PC-9 (cell line): ENCODE data around the gene ZBTB43.

Source experiments
- EZH2 ChIP-seq: fragments of 200-600 bp; sonication (generic); IDR thresholded peaks from 2 replicates; pipeline ENCODE4 v1.8.0; 2017; ENCODE audit warnings: antibody characterized with exemption, low read depth
- TF ChIP-seq, protein P1 (sequence below): fragments of 200-600 bp; sonication (generic); conservative IDR thresholded peaks from 2 replicates; pipeline ENCODE4 v1.6.1; 2017; ENCODE audit warnings: mixed run types, antibody characterized with exemption, mild to moderate bottlenecking, moderate library complexity

DNA sequence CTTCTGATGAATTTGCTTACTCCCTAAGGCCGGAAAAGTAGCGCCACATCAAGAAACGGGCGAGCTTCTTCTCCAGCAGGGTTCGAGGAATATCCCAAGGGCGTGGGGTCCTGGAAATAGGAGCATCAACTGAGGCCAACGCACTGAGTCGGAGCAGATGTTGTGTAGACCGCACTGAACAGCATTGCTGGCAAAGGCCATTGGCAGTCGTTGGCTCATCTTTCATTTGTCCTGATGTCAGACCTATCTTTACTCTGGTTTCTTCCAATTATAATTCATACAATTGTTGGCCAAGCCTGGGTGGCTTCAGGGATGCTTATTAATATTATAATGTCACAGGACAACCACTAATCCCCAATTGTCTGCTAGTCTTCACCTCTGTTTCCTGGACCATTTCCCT, 82.1 kb downstream of the ZBTB43 start:
- TF ChIP-seq, protein P1, sequence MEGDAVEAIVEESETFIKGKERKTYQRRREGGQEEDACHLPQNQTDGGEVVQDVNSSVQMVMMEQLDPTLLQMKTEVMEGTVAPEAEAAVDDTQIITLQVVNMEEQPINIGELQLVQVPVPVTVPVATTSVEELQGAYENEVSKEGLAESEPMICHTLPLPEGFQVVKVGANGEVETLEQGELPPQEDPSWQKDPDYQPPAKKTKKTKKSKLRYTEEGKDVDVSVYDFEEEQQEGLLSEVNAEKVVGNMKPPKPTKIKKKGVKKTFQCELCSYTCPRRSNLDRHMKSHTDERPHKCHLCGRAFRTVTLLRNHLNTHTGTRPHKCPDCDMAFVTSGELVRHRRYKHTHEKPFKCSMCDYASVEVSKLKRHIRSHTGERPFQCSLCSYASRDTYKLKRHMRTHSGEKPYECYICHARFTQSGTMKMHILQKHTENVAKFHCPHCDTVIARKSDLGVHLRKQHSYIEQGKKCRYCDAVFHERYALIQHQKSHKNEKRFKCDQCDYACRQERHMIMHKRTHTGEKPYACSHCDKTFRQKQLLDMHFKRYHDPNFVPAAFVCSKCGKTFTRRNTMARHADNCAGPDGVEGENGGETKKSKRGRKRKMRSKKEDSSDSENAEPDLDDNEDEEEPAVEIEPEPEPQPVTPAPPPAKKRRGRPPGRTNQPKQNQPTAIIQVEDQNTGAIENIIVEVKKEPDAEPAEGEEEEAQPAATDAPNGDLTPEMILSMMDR: no peak
- TF ChIP-seq EZH2: no peak
